Uterus (tissue), 4 donors: ENCODE results near the gene SLC2A10. TPM values are rescaled to one million over a fixed set of nuclear protein-coding genes. Genes with fewer than 3 reads are reported as not detected.

Source experiments
- DNase-seq, 2 donors: peaks; one replicate each; pipeline ENCODE4 v3.0.0-alpha.2; 2019 to 2020
- H3K27ac ChIP-seq, 2 donors: fragments of 200-600 bp; sonication (generic); 1 replicate in 1 of 2; 2 replicates in 1 of 2; pipeline ENCODE4 v1.5.1; 2016 to 2018
- H3K27me3 ChIP-seq, 2 donors: fragments of 200-600 bp; sonication (generic); one replicate each; pipeline ENCODE4 v1.5.1; 2018 to 2019; ENCODE audit warnings: control low read depth in 1 of 2
- H3K36me3 ChIP-seq, 2 donors: fragments of 200-600 bp; sonication (generic); one replicate each; pipeline ENCODE4 v1.5.1; 2019; ENCODE audit warnings: control low read depth in 1 of 2
- H3K4me1 ChIP-seq, 2 donors: fragments of 200-600 bp; sonication (generic); one replicate each; pipeline ENCODE4 v1.5.1; 2018 to 2019; ENCODE audit warnings: control low read depth in 1 of 2
- H3K4me3 ChIP-seq, 2 donors: fragments of 200-600 bp; sonication (generic); 1 replicate in 1 of 2; 2 replicates in 1 of 2; pipeline ENCODE4 v1.5.1; 2018 to 2019; ENCODE audit warnings: mild to moderate bottlenecking in 1 of 2
- H3K9me3 ChIP-seq, 2 donors: fragments of 200-600 bp; sonication (generic); one replicate each; pipeline ENCODE4 v1.5.1; 2019; ENCODE audit warnings: control low read depth in 1 of 2
- POLR2A ChIP-seq, 2 donors: fragments of 450-650 bp; IDR thresholded peaks; one replicate each; pipeline ENCODE4 v1.6.1; 2016; ENCODE audit warnings: antibody characterized with exemption in 2 of 2, mild to moderate bottlenecking in 1 of 2, moderate library complexity in 1 of 2
- intact Hi-C: fragments of 100-400 bp; cut with DNase I; formaldehyde crosslinking; loops from one replicate; pipeline ENCODE4 v1.15.1; 2023; ENCODE audit warnings: low total_unique reads
- total RNA-seq, 4 donors: library from RNA; depleted of rRNA in 3 of 4; stranded (reverse); fragments of >200 nt in 3 of 4; gene quantifications; one replicate each; pipeline versions ENCODE4 v1.1.0 to v1.2.4, GENCODE V29; 2014 to 2023
- TF ChIP-seq, protein P1 (sequence below), 4 experiments: fragments of 200-600 bp in 2 of 4; fragments of 450-650 bp in 2 of 4; sonication (generic) in 2 of 4; IDR thresholded peaks; one replicate each; pipeline ENCODE4 v1.5.1; 2016 to 2019; ENCODE audit warnings: antibody characterized with exemption in 4 of 4, mild to moderate bottlenecking in 2 of 4, moderate library complexity in 1 of 4
- donor health status: DM: yes; HTN: yes; CAD: no.

Gene SLC2A10
- total RNA-seq, 4 donors from 2014 or later = 1.3 to 32.3 (median 12.6) TPM

- TF ChIP-seq POLR2A (IDR thresholded peaks at IDR 0.05) = no peak
- TF ChIP-seq, protein P1, sequence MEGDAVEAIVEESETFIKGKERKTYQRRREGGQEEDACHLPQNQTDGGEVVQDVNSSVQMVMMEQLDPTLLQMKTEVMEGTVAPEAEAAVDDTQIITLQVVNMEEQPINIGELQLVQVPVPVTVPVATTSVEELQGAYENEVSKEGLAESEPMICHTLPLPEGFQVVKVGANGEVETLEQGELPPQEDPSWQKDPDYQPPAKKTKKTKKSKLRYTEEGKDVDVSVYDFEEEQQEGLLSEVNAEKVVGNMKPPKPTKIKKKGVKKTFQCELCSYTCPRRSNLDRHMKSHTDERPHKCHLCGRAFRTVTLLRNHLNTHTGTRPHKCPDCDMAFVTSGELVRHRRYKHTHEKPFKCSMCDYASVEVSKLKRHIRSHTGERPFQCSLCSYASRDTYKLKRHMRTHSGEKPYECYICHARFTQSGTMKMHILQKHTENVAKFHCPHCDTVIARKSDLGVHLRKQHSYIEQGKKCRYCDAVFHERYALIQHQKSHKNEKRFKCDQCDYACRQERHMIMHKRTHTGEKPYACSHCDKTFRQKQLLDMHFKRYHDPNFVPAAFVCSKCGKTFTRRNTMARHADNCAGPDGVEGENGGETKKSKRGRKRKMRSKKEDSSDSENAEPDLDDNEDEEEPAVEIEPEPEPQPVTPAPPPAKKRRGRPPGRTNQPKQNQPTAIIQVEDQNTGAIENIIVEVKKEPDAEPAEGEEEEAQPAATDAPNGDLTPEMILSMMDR (IDR thresholded peaks at IDR 0.05) = no peak
- Histone ChIP-seq H3K36me3 (no peaks in the 10 kb centered on the region), H3K4me1 (no peaks in the 10 kb centered on the region), H3K27ac (no peak overlapping the region), H3K4me3 (no peak overlapping the region), H3K27me3 (no peaks in the 10 kb centered on the region), H3K9me3 (no peaks in the 10 kb centered on the region)
- no peak for DNase-seq
- intact Hi-C loops = no loop called here
Measured at GRCh38 chr20:46701057-46701456, 8.4 kb upstream of the SLC2A10 start.

- no peak for TF ChIP-seq POLR2A (IDR thresholded peaks at IDR 0.05)
- TF ChIP-seq, protein P1 (IDR thresholded peaks at IDR 0.05) = no peak
- Histone ChIP-seq H3K9me3 (no peaks in the 10 kb centered on the region), H3K4me3 (no peak overlapping the region), H3K4me1 (no peaks in the 10 kb centered on the region), H3K27me3 (no peaks in the 10 kb centered on the region), H3K36me3 (no peaks in the 10 kb centered on the region), H3K27ac (no peak overlapping the region)
- intact Hi-C loops = no loop called here
- DNase-seq = no peak
Measured at GRCh38 chr20:46701556-46701955, 7.9 kb upstream of the SLC2A10 start.

GRCh38 chr20:46701986-46702385 lies 7.5 kb upstream of the SLC2A10 start:
- intact Hi-C loops = no loop called here
- H3K4me3 ChIP-seq = no peak overlapping the region
- no peak for TF ChIP-seq POLR2A (IDR thresholded peaks at IDR 0.05)
- no peaks in the 10 kb centered on the region for H3K36me3 ChIP-seq
- no peaks in the 10 kb centered on the region for H3K27me3 ChIP-seq
- DNase-seq = no peak
- no peak overlapping the region for H3K27ac ChIP-seq
- H3K4me1 ChIP-seq = no peaks in the 10 kb centered on the region
- no peaks in the 10 kb centered on the region for H3K9me3 ChIP-seq

GRCh38 chr20:46702447-46703203 lies 6.8 kb upstream of the SLC2A10 start:
- DNase-seq = no peak
- TF ChIP-seq, protein P1 (IDR thresholded peaks at IDR 0.05) = no peak
- TF ChIP-seq POLR2A (IDR thresholded peaks at IDR 0.05) = no peak
- no peaks in the 10 kb centered on the region for H3K9me3 ChIP-seq
- H3K4me1 ChIP-seq = no peaks in the 10 kb centered on the region
- no peaks in the 10 kb centered on the region for H3K27me3 ChIP-seq
- H3K27ac ChIP-seq = no peak overlapping the region
- no peak overlapping the region for H3K4me3 ChIP-seq
- intact Hi-C loops = no loop called here
- no peaks in the 10 kb centered on the region for H3K36me3 ChIP-seq

- no peak for TF ChIP-seq POLR2A (IDR thresholded peaks at IDR 0.05)
- TF ChIP-seq, protein P1 (IDR thresholded peaks at IDR 0.05) = no peak
- DNase-seq = no peak
- H3K27me3 ChIP-seq = no peaks in the 10 kb centered on the region
- H3K4me1 ChIP-seq = no peaks in the 10 kb centered on the region
- H3K4me3 ChIP-seq = no peak overlapping the region
- intact Hi-C loops = no loop called here
- no peaks in the 10 kb centered on the region for H3K36me3 ChIP-seq
- H3K27ac ChIP-seq = no peak overlapping the region
- no peaks in the 10 kb centered on the region for H3K9me3 ChIP-seq
Measured at GRCh38 chr20:46703435-46703834, 6.0 kb upstream of the SLC2A10 start.
